GM18870 (cell line): Measurements from ENCODE around the gene INPPL1.

Source experiments
- ATAC-seq: cut with Tn5 transposase; IDR thresholded peaks from one replicate; pipeline ENCODE4 v1.9.1; 2021; ENCODE audit warnings: moderate library complexity; ENCODE audit not compliant: unreplicated experiment

INPPL1 gene

GRCh38 chr11:72209101-72209500, 15.5 kb upstream of the INPPL1 start:
- ATAC-seq = no peak

- no peak for ATAC-seq
Measured at GRCh38 chr11:72216638-72217037, 7.9 kb upstream of the INPPL1 start, which contains the start of gene FOLR2. Gene FOLR2, plus strand, starts transcription at chr11:72216794. Its CDS starts 1,791 bp downstream, at chr11:72218585.

DNA sequence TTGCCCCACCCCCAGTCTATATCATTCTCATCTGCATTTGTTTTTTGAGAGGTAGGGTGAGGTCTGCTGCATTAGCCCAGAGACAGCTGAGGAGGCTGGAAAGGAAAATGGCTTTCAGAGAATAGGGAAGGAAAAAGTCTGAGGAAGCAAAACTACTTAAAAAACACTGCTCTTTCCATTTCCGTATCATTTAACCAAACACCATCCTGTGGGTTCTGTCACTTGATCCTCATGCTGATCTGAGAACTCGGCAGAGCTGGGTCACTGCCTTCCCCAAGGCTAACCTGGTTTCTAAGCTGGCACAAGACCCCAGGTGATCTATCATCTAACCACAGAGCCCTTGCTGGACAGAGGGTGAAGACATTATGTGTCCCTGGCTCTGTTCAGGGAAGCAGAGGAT, 6.7 kb upstream of the INPPL1 start:
- no peak for ATAC-seq

DNA sequence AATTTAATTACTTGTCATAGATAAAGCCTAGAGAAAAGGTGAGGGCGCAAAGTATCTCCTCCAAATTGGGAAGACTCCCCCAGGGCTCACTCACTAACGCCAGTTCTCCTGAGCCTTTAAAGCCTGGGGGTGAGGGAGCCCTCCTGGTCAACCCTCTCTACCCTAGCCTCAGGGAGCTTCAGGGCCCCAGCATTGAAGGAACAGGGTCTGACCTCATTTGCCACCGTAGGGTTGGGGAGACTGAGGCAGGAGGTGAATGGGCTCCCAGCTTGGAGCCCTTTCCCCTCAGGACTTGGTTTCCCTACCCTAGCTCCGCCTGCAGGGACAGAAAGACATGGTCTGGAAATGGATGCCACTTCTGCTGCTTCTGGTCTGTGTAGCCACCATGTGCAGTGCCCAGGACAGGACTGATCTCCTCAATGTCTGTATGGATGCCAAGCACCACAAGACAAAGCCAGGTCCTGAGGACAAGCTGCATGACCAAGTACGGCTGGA, 6.3 kb upstream of the INPPL1 start:
- no peak for ATAC-seq

GRCh38 chr11:72220696-72221363, 3.7 kb upstream of the INPPL1 start:
- ATAC-seq = no peak

DNA sequence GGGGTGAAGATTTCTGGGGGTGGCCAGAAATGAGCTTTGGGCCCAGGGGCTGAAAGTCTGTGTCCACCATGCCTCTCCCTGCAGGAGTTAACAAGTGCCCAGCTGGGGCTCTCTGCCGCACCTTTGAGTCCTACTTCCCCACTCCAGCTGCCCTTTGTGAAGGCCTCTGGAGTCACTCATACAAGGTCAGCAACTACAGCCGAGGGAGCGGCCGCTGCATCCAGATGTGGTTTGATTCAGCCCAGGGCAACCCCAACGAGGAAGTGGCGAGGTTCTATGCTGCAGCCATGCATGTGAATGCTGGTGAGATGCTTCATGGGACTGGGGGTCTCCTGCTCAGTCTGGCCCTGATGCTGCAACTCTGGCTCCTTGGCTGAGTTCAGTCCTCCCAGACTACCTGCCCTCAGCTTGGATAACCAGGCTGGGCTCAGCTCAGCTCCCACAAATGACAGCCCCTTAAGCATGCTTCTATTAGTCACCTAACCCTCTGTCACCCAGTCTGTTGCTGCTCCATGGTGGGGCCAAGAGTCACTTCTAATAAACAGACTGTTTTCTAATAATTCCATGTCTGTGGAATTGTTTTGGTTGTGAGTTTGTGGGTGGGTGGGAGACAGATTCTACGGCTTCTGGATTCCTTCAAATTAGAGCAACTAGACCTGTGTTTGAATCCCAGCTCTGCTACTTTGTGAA, 3.0 kb upstream of the INPPL1 start:
- ATAC-seq = no peak

DNA sequence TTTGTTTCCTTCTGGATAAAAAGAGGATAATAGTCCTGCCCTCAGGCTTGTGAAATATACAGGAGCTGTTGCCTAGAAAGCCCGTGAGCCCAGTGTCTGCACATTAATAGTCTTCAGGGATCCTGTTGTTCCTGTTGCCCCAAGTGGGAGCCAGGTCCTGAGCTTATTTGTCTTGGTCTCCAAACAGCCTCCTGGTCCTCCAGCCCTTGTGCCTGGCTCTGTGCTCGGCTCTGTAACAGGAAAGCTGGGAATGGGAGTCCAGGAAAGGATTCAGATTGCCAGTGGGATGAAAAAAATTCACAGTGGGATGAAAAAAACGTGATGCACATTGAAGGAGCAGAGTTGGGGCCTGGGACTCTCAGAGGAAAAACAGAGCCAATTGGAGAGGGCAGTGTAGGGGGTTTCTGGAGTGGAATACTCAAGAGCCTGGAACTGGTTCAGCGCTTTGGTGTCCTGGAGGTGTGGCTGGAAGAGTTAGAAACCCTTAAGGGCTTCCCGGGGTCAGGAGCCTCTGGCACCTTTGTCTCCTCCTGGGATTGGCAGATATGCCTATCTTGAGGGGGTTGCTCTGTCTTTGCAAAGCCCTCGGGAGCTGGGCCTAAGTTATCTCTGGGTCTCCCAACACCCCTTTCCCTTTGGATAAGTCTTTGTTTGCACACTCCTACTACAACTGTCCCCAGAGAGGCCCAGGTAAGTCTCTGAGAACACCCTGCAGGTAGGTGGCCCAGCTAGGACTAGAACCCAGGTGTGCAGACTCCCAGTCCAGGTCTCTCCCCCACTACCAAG, 2.3 kb upstream of the INPPL1 start:
- no peak for ATAC-seq

- ATAC-seq = peak; percentile 49
Measured at GRCh38 chr11:72222907-72223614, 1.5 kb upstream of the INPPL1 start.

DNA sequence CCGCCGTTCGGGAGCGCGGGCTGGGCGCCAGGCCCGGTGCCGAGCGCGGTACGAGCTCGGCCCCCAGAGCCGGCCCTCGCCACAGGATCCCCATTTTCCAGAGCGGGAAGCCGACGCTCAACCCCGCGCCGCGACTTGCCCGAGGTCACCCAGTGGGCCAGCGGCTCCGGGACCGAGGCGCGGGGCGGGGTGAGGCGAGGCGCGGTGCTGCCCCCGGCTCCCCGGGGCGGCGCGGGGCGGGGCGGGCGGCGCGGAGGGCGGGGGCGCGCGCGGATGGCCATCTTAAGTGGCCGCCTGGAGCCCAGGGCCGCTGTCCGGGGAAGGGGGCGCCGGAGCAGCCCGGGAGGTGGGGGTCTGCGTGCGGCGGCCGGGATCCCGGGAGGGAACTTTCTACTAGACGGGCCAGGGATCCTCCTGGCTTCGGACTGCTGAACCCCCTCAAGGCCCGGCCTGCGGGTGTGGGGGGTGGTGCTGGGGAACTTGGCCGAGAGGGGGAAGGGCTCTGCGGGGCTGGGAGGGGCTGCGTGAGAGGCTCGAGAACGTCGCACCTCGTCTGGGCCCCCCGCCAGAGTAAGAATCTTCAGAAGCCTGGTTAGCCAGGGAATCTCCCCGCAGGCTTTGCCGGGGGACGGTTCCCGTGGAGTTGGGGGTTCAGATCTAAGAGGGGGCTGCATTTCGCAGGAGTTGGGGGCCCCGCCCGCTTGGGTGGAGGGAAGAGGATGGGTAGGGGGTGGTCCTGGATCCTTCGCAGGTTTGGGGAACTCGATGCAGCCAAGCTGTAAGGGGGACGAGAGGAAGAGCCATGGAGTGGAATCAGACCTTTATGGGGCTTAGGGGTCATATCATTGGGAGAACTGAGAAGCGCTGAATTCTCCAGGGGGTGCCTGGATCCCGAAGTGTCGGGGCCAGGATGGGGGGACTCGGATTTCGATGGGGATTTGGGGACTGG, 678 bp upstream of the INPPL1 start:
- no peak for ATAC-seq

- ATAC-seq = no peak
Measured at GRCh38 chr11:72225411-72225951, 914 bp downstream of the INPPL1 start.

DNA sequence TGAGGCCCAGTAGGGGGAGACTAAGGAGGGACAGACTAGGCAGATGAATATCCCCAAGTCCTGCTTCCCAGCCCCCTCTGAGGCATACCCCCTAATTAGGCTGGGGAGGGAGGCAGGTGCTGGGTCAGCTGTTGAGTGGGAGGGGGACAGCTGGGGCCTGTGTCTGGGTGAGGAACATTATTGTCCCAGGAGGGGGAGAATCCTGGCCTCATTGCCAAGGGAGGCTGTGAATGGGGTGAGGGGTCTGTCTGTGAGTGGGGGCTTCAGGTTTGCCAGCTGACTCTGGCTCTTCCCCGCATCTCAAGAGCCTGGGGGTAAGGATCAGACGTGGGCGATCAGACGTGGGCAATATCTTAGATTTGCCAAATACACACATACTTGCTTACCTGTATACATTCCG, 2.1 kb downstream of the INPPL1 start:
- ATAC-seq = no peak

DNA sequence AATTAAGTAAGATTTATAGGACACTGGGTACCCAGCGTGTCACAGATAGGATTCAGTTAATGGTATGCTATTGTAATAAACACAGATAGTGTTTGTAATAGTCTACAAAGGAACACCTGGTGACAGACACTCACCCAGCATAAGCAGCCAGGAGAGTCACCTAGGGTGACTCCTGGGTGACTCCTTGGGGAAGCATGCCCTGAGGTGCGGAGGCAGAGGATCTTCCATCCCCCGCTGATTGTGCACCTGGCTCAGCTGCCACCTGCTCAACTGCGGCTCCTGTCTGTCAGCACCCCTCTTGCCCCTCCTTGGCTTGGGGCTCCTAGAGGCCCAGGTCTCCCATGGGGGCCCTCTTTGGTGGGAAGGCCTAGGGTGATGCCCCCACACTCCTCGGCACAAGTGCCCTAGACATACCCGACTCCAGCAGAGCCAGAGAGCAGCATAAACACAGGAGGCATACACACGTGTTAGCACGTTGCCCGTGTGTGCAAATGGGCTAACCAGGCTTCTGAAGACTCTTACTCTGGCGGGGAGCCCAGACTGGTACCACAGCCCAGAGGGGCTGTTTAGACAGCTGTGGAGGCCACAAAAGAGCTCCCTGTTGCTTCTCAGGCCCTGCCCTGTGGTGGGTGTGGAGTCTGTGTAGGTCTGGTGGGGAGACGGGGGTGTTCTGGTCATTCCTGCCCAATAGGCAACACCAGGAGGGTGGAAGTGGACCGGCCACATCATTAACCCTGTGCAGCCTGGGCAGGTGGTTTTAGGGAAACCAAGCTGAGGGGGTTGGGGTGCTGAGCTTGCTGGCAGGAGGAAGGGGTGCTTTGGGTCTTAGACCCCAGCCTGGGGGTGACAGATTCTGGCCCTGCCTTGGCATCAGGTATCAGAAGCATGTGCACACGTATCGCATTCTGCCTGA, 3.0 kb downstream of the INPPL1 start:
- ATAC-seq = no peak

- no peak for ATAC-seq
Measured at GRCh38 chr11:72228229-72228843, 3.8 kb downstream of the INPPL1 start.

- ATAC-seq = no peak
Measured at GRCh38 chr11:72228844-72229231, 4.3 kb downstream of the INPPL1 start.

DNA sequence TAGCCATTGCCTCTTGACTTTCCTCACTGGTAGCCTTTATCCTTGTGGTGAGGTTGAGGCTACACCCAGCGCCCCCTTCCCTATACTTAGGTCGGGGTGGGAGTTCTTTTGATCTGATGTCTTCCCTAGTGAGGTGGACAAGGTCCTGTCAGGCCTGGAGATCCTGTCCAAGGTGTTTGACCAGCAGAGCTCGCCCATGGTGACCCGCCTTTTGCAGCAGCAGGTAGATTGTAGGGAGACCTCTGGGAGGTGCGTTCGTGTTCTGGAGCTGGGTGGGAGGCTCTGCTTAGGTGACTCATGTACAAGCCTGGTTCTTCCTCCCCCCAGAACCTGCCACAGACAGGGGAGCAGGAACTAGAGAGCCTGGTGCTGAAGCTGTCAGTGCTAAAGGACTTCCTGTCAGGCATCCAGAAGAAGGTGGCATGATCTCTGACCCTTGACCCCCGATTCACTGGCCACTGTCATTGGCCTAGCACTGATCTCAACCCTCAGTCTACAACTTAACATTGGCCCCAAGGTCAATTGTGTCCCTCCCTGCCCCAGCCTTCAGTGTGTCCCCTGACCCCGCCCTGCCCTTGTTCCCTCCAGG, 4.9 kb downstream of the INPPL1 start:
- no peak for ATAC-seq

DNA sequence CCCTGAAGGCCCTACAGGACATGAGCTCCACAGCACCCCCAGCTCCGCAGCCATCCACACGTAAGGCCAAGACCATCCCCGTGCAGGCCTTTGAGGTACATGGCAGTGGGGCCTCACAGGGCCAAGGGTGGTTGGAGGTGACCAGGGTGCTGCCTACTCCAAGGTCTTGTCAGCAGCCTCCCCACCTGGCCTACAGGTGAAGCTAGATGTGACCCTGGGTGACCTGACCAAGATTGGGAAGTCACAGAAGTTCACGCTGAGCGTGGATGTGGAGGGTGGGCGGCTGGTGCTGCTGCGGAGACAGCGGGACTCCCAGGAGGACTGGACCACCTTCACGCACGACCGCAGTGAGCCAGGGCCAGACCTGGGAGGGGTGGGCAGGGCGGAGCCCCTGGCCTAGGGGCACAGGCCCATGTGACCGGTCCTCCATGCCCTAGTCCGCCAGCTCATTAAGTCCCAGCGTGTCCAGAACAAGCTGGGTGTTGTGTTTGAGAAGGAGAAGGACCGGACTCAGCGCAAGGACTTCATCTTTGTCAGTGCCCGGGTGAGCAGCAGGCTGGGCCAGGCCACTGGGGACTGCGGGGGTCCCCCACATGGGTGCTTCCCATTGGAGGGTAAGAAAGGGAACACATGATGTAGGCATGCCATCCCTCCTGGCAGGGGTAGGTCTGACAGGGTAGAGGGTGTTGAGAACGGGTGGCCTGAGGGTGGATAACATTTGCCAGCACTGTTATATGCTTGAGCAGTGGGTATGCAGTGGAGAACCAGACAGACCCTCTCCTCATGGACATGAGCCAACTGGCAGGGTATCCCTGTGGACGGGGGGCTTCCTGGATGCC, 5.6 kb downstream of the INPPL1 start:
- no peak for ATAC-seq

- no peak for ATAC-seq
Measured at GRCh38 chr11:72230764-72231365, 6.3 kb downstream of the INPPL1 start.
